GM21576 (cell line): ENCODE results near the gene FXYD7.

ENCODE experiments used
- ATAC-seq: cut with Tn5 transposase; IDR thresholded peaks from one replicate; pipeline ENCODE4 v1.9.1; 2021; ENCODE audit warnings: mild to moderate bottlenecking, moderate library complexity; ENCODE audit not compliant: unreplicated experiment

FXYD7 gene

GRCh38 chr19:35162471-35163326 is 19.6 kb downstream of the FXYD7 start:
- no peak for ATAC-seq

- no peak for ATAC-seq
Measured at GRCh38 chr19:35164418-35164817, 21.4 kb downstream of the FXYD7 start.

- ATAC-seq = no peak
Measured at GRCh38 chr19:35165200-35166058, 22.4 kb downstream of the FXYD7 start.

- ATAC-seq = no peak
Measured at GRCh38 chr19:35166100-35167063, 23.3 kb downstream of the FXYD7 start.

GRCh38 chr19:35167251-35168119 is 24.4 kb downstream of the FXYD7 start:
- ATAC-seq = no peak

GRCh38 chr19:35168196-35168595 is 25.1 kb downstream of the FXYD7 start:
- ATAC-seq = no peak

- ATAC-seq = no peak
Measured at GRCh38 chr19:35169221-35169995, 26.4 kb downstream of the FXYD7 start.

GRCh38 chr19:35170359-35171061 is 27.5 kb downstream of the FXYD7 start:
- no peak for ATAC-seq

- ATAC-seq = no peak
Measured at GRCh38 chr19:35171730-35172129, 28.7 kb downstream of the FXYD7 start.

GRCh38 chr19:35174226-35174625 is 31.2 kb downstream of the FXYD7 start:
- ATAC-seq = no peak

GRCh38 chr19:35176181-35176570 is 33.1 kb downstream of the FXYD7 start:
- no peak for ATAC-seq

- ATAC-seq = no peak
Measured at GRCh38 chr19:35177377-35178274, 34.6 kb downstream of the FXYD7 start.

GRCh38 chr19:35178701-35179100 is 35.6 kb downstream of the FXYD7 start:
- ATAC-seq = no peak

GRCh38 chr19:35179830-35180229 is 36.8 kb downstream of the FXYD7 start:
- ATAC-seq = no peak

GRCh38 chr19:35181387-35181786 is 38.3 kb downstream of the FXYD7 start:
- ATAC-seq = no peak

GRCh38 chr19:35184267-35184666 is 41.2 kb downstream of the FXYD7 start:
- ATAC-seq = no peak

GRCh38 chr19:35184884-35185283 is 41.8 kb downstream of the FXYD7 start:
- ATAC-seq = no peak
